ENCODE measurements around the gene ATP8B4. TPM values are rescaled to one million over a fixed set of nuclear protein-coding genes. Genes with fewer than 3 reads are reported as not detected.

The ATP8B4 gene
- total and polyA plus RNA-seq, 2 of the 8 experiments (the other 6 are each of a cell fraction or from before 2014, with no cell fraction given) = 0.17 to 0.24 TPM

DNA sequence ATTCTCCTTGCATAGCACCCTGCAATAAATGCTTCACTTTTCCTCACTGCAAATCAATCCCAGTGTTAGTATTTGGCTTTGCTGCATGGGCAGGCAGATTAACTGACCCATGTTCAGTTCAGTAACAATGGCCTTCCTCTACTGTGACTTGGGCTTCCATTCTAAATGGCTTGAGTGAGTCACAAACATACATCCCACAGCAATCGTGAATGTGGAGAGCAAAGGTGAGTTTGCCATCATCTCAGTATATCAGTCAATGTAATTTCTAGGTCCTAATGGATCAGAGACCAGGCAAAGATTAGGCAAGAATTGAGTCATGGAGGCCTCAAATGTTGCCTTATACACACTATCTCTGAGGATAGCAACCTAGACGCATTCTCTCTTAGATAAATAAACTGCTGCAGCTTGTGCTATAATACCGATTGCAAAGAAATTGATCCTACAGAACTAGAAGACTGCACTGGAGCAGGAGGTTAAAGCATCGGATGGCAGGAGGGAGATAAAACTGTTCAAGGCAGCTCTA lies 8.3 kb upstream of the ATP8B4 start:
- Histone ChIP-seq H2AK5ac (ENCODE audit: low read depth, low read length) (no peak overlapping the region), H3K27ac (ENCODE audit: low read depth, low read length) (no peak overlapping the region), H4K8ac (ENCODE audit: extremely low read depth, insufficient read depth, low read length) (no peak overlapping the region), H3K23ac (ENCODE audit: insufficient read length) (no peak overlapping the region), H3K18ac (ENCODE audit: extremely low read depth, low read length) (no peak overlapping the region), H4K5ac (ENCODE audit: insufficient read length, low read depth, low read length) (no peak overlapping the region), H3K9me3 (ENCODE audit: insufficient read depth in 2 of 2, low read depth in 1 of 2, low read length in 1 of 2) (no peaks in the 10 kb centered on the region), H3K4me2 (ENCODE audit: insufficient read depth in 1 of 2, low read depth in 2 of 2, low read length in 2 of 2) (no peak overlapping the region), H2AFZ (ENCODE audit: low read length) (no peak overlapping the region), H2BK12ac (ENCODE audit: low read depth, low read length) (no peak overlapping the region), H3K9ac (replicated peaks in 1 of 4; ENCODE audit: extremely low read depth in 1 of 4, low read depth in 3 of 4, low read length in 3 of 4) (no peak overlapping the region), H3K79me1 (ENCODE audit: low read depth, low read length) (no peaks in the 10 kb centered on the region), H3K79me2 (ENCODE audit: control insufficient read depth in 1 of 2, insufficient read depth in 2 of 2, low read length in 2 of 2) (no peaks in the 10 kb centered on the region), H2BK120ac (replicated peaks; ENCODE audit: low read depth, low read length) (no peak overlapping the region), H3K56ac (replicated peaks; ENCODE audit: insufficient read length, low read depth, low read length) (no peak overlapping the region), H3K4me3 (ENCODE audit: extremely low read depth in 1 of 4, insufficient read depth in 2 of 4, low read depth in 3 of 4, low read length in 4 of 4) (no peak overlapping the region), H2BK20ac (ENCODE audit: low read length) (no peak overlapping the region), H2BK5ac (ENCODE audit: low read depth, low read length) (no peak overlapping the region), H3K4ac (replicated peaks; ENCODE audit: insufficient read length, low read depth, low read length) (no peak overlapping the region), H3K23me2 (ENCODE audit: low read depth, low read length) (no peaks in the 10 kb centered on the region), H3K36me3 (ENCODE audit: control insufficient read depth in 2 of 4, insufficient read depth in 4 of 4, low read length in 3 of 4) (no peaks in the 10 kb centered on the region), H2BK15ac (ENCODE audit: low read length) (no peak overlapping the region), H4K91ac (replicated peaks; ENCODE audit: insufficient read length, low read length) (no peak overlapping the region), H3K14ac (ENCODE audit: insufficient read length) (no peak overlapping the region), H4K20me1 (replicated peaks in 1 of 2; ENCODE audit: control insufficient read depth in 1 of 2, insufficient read depth in 2 of 2, low read length in 2 of 2) (no peaks in the 10 kb centered on the region), H3K4me1 (replicated peaks in 1 of 4; ENCODE audit: control insufficient read depth in 3 of 4, insufficient read depth in 4 of 4, low read length in 3 of 4) (no peaks in the 10 kb centered on the region), H3K27me3 (replicated peaks in 1 of 4; ENCODE audit: control insufficient read depth in 3 of 4, extremely low read depth in 1 of 4, insufficient read depth in 3 of 4, low read length in 3 of 4) (no peaks in the 10 kb centered on the region)
- ChIA-PET POLR2A (ENCODE audit: partially characterized antibody) (no interaction called here), CTCF (ENCODE audit: partially characterized antibody) (interaction anchor here (0.7 to 2.8 kb wide), 10 partner anchors 8 to 380 kb away, joined by 3 to 16 read pairs (median 4); partner anchors contain the start of gene ATP8B4)
- no peak for DNase-seq (ENCODE audit: low read depth in 1 of 2, low spot score in 2 of 2)
- no peak for FAIRE-seq
- 90% methylated on average over 4 of the region's 4 CpGs; no CpG with 5 or more reads in 1 of the 2 experiments for WGBS, 2 experiments (ENCODE audit: extremely low coverage in 1 of 2, insufficient coverage in 1 of 2, insufficient read length in 1 of 2, insufficient replicate concordance in 2 of 2, low coverage in 1 of 2, low lambda C conversion rate in 2 of 2, missing lambda C conversion rate in 1 of 2)
- TF ChIP-seq JUND (IDR thresholded peaks at IDR 0.05; ENCODE audit: low read length) (no peak), TBP (IDR thresholded peaks at IDR 0.05; ENCODE audit: low read depth, low read length) (no peak), TAF1 (IDR thresholded peaks at IDR 0.05; ENCODE audit: low read depth, low read length) (no peak)
